SW480 (cell line): Measurements from ENCODE around the gene SCIN.
"Not testable (repeated sequence)": the region's sequence is repeated elsewhere in the genome, so short reads cannot be mapped to it uniquely, and the experiment has no call there.

Source experiments
- DNase-seq: peaks from one replicate; pipeline ENCODE4 v3.0.0-alpha.2; 2016; ENCODE audit warnings: low spot score

SCIN gene

DNA sequence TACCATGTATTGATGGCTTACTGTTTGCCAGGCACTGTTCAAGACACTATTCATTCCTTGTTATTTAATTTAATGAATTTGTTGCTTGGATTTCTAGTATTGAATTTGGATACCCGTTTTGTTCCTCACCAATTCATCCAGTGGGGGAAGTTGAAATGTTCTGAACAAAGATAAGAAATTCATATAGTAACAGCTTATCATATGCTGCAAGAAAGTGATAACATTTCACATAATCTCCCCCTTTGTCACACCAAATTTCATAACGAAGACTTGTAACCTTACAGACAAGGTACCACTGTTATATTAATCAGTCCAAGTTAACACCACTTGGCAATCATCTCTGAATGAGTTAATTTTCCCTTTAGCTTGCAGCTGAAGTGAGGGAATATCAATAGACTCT, 42.1 kb downstream of the SCIN start:
- no peak for DNase-seq

DNA sequence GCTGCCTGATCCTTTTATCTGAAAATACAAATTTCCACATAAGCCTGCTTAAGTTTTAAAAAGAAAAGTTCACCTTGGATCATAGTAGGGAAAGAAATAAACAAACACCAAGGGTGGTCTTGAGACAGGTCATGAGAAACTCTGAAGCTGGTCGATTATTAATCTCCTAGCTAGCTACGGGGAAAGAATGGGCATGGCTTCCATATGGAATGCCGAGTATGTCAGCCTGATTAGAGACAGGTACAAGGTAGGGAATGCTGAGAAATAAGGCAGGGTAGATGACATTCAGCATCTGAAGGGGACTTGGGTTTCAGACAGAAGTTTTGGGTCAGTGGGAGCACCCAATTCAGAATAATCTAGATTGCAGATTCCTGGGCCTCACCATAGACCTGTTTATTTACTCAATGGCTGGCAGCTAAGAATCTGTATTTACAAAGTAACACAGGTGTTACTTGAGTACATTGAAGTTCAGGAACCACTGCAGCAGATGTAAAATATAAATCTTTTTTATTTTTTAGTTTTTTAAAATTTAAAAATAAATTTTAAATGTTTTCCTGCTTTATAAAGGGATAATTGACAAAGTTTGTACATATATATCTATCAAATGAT, 49.0 kb downstream of the SCIN start:
- DNase-seq: no peak

DNA sequence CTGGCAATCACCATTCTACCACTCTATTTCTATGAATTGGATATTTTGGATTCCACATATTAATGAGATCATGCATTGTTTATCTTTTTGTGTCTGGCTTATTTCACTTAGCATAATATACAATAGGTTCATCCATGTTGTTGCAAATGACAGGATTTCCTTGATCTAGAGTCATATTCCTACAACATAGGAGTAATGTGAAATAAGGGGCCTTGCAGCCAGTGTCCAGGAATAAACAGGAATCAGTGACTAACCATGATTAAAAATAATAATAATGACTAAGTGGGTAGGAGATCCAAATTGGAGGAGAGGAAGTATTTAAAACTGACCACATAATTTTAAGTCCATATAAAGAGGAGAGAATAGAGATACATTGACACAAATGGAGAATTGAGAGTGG, 49.9 kb downstream of the SCIN start:
- no peak for DNase-seq

DNA sequence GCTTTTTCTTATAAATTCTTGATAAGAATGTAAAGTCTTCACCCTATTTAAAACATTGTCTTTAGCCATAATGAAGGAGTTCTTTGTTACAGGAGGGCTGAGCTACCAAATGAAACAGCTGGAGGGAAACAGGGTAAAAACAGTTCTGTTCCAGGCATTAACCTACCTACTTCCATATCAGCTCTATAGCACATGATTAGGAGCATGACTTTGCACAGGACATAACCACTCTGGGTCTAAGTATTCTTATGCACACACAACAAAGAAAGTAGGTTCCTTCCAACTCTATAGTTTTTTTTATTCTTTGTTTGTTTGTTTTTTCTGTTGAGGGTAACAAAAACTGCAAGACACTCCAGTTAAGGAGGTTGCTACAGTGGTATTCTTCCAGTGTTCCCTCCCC, 52.7 kb downstream of the SCIN start:
- DNase-seq: no peak

DNA sequence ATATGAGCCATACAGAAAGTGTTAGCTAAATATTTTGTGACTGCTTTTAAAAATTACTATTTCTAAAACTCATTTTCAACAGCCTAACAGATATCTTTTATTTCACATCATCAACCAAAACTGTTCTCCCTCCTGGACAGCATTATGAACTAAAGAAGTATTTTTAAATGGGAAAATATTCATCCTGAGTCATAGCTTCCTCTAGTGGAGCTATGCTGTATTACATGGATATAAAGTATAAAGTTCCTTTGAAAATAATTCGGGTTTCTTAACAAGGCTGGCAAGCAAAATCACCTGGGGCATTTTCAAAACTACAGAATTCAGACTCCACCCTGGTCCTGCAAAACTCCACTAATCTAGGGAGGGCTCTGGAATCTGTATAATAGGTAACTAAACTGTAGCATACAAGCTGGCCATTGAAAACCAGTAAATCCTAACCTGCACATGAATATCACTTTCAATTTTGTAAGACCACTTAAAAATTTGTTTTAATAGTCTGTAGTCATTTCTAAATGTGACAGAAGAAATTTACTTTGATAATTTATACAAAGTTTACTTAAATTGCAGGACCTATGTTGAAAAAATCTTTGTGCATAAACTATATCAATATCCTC, 53.5 kb downstream of the SCIN start:
- DNase-seq: peak; percentile 56

DNA sequence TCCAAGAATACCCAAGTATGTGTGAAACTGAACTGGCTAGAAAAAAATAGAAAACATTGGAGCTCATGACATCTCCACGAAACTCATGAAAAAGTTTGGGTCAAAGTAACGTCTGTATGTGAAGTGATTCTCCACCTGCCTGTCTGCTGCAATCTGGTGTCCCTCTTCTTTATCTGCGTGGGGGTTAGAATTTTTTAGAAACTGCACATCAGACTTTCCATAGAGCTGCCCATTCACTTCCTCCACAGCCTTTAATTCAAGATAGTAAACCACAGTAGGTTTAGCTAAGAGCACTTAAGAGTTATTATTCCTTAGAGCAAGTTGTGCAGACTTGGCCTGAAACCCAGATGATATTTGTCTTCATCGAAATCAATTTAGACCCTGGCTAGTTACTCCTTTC, 55.3 kb downstream of the SCIN start:
- no peak for DNase-seq

DNA sequence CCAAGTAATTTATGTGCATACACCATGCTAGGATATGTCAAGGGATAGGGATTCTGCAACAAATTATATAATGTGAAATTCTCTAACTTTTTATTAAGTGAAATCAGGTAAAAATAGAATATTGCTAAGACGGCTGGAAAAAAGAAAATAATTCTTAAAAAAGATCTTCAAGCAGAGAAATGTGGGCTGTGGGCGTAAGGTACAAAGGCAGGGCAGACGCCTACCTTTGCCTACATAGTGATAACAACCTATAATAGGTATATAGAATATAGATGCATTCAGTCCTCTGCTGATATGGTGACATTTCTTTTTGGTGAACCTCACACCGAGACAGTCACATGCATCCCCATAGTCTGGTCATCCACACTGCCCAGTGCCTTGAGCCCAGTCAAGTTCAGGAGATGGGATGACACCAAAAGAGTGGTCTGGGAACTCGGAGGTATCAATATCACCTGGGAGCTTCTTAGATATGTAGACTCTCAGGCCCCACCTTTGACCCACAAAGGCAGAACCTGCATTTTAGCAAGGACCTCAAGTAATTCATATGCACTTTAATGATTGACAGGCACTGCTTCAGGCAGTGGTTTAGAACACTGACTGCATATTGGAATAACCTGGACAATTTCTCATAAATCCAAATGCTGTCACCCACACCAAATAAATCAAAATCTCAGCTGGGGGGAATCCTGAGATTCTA, 59.4 kb downstream of the SCIN start:
- no peak for DNase-seq

DNA sequence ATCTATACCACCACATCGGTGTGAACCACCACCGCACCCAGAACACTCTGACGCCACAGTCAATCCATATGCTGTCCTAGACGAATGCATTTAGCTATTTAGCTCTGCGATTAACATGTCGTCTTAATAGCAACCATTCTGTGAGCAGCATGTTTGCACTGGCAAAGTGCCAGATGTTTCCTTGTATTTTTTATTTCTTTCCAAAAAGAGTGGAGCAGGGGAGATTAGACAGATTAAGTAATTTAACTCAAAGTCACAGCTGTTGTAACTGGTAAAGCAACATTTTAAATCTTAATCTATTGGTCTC, 59.9 kb downstream of the SCIN start:
- no peak for DNase-seq

DNA sequence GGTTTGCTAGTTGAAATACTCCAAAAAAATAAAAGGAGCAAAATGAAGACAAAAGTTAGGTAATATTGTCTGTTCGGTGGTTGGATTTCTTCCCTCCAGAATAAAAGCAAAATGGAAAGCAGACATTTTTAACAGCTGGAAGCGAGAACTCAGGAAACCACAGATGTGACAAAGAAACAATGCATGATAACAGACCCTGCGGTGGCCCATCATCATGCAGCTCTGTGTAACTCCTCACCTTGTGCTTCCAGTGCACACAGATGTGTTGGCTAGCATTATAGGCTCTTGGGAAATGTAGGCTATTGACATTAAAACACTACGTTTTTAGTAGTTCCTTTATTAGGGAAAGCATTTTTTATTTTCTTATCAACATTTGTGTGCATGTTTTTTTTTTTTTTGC, 63.1 kb downstream of the SCIN start:
- DNase-seq: no peak

DNA sequence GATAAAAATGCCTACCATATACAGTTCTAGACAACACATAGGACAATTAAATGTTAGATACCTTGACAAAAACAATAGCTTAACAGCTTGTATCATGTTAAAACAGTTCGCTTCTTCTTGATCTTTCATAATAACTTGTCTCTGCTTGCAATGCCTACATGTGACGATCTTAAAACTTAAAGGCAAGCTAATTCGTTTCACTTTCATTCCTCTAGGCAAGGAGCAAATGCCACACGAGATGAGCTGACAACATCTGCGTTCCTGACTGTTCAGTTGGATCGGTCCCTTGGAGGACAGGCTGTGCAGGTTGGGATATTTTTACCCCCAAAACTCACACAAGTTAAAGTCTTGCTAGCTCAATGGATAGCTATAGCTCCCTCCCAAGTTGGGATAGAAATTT, 65.3 kb downstream of the SCIN start:
- DNase-seq: no peak

DNA sequence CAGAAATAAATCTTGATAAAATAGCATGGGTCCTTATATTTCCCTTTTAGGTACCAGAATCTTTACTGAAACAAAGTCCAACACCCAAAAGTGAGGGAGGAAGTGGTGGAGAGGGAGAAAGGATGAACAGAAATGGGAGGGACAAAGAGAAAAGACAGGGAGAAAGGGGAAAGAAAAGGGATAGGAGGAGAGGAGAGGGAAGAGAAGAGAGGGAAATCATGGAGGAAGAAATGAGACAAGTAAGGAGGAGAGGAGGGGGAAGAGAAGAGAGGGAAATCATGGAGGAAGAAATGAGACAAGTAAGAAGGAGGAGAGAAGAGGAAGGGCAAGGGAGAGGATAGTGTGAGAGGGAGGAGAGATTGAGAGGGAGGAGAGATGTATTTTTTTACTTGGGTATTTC, 66.8 kb downstream of the SCIN start:
- DNase-seq: no peak

DNA sequence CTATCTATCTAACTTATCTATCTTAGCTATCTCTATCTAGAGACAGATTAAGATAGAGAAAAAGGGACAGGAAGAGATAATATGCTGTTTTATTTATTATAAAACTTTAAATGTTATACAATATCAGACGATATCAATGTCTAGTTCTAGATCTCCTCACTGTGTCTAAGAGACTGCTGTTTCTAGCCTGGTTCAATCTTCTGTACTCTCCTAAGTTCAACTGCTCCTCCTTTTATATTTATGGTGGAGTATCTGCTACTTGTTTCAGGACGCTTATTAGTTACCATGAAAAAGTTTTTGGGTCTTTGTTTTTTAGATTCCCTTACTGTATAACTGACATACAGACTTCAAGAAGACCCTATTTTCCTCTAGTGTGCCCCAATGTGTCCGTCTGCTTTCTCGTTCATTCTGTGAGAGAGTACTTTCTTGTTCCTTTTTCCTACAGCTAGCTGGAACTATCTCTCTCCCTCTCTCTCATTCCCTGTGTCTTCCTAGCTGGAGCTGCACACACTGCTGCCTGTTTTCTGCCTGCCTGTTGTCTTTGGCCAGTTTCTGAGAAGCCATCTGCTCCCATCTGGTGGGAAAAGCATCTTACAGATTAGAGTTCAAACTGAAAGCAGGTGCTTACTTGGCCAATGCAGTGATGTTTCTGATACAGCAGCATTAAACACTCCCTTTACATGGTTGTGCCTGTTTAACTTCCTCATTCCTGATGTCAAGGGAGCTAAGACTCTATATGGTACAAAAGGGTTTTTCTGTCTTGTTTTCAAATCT, 67.5 kb downstream of the SCIN start:
- peak; percentile 21 for DNase-seq

DNA sequence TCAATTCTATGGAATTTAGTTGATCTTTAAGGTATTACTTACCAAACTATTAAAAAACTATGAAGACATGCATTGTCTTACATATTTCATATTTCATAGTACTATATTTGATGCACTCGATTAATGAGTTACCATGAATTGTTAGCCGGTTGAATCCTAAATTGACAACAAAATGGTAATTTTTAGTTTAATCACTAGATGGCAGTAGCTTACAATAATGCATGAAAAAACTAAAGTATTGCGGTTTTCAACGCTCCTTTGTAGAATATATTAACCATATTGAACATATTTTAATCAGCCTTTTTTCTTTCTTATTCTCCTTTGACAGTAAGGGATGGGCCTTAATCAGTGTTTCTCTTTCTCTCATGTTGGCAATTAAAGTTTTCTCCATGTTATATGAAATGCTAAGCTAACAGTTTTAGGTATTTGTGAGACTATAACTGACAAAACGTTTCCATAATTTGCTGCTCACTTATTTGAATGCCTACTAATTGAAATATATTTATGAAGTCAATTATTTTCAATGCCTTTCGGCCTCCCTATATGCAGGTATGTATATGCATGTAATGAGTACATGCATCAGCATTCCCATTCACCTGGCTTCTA, 68.4 kb downstream of the SCIN start:
- peak; percentile 80 for DNase-seq

DNA sequence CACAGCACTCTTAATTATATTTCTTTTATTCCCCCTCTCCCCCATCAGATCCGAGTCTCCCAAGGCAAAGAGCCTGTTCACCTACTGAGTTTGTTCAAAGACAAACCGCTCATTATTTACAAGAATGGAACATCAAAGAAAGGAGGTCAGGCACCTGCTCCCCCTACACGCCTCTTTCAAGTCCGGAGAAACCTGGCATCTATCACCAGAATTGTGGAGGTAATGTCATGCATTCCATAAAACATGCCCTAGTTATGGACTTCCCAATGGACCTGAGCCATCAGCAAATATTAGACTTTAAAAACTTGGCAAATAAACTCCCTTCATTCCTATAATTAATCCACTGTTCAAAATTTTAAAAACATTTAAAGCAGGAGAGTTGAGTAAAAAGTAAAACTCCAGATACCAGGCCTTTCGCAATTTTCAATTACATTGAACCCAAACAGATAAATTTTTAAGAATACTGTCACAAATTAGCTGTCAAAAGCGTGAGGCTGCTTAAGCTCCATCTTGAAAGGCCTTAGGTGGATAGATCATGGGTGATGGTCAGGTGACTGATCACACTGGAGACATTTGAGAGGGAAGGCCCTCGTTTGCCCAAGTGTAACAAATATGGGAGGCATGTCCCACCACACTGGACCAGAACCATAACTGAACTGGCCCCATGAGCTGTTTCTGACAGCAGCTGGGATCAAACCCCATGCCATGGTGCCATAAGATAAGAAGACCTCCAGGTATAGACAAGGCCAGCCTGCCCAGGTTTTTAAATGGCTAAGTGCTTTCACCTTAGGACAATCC, 70.0 kb downstream of the SCIN start:
- DNase-seq: peak; percentile 90

DNA sequence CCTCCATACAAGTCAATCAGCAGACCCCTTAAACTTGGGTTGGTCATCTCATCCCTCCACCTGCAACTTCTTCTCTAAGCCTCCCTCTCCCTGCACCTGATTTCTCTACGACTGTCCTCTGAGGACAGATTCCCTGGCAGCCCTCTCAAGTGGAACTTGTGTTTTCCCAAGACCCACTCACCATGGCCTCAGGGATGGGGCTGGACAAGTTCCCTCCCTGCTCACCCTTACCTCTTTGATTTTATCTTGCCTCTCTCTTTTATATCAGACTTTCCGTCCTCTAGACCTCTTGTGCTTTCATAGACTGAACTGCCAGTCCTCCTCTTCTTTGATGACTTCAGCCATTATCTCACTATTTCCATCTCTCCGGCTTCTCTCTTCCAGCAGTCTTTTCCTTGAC, 70.7 kb downstream of the SCIN start:
- DNase-seq: no peak

DNA sequence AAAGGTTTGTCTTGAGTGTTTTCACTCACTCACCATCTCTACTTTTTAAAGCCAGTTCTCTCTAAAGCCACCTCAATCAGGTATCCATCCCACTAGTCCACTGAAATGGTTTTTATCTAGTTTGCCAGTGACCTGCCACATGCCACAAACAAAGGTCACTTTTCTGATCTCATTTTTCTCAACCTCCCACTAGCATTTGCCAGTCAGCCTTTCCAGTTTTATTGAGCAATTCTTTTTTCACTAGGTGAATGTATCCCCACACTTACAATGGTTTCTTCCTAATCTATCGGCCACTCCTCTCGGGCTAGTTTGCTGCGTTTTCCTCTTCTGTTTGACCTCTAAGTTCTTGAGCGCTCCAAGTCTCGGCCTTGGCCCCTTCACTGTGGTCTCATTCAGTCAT, 72.0 kb downstream of the SCIN start:
- DNase-seq: no peak

DNA sequence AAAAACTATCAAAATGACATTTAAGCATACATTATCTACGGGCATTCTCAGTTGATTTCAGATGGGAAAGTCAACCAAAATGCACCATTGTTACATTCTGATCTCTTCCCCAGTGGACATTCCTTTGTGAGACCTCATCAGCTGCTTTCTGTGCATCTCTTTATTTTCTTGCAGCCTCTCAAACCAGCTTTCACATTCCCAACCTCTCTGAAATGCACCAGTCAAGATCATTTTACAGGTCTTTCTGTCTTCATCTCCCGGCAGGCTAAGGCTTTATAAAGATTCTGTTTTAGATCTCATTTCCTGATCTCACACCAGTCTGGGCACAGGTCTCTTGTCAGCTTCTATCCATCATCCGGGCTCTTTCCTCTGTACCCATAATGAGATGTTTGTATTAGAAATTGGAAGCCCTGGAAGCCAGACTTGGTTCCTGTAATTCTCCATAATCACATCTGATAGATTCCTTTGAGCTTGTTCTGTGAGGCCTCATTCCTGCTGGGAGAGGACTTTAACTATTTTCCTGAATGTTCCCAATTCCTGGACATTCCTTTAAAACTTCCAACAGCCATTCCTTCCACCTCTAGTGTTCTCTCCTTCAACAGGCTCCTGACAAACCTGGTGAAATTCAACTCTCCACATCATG, 72.6 kb downstream of the SCIN start:
- DNase-seq: no peak

DNA sequence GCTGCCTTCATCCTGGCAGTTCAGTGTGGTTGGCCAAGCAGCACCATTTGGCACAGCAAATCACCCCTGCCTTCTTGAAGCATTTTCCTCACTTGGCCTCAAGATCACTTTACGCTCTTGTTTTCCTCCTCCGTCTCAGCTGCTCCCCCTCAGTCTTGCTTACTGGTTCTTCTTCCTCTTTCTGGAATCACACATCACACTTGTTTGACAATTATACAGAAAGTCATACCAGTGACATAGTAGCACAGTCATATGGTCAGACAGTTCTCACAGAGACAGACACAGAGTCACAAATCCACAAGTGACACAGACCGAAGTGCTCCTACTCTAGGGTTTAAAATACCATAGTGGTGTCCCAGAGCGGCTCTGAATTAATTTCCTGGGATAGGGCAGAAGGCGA, 73.1 kb downstream of the SCIN start:
- no peak for DNase-seq

DNA sequence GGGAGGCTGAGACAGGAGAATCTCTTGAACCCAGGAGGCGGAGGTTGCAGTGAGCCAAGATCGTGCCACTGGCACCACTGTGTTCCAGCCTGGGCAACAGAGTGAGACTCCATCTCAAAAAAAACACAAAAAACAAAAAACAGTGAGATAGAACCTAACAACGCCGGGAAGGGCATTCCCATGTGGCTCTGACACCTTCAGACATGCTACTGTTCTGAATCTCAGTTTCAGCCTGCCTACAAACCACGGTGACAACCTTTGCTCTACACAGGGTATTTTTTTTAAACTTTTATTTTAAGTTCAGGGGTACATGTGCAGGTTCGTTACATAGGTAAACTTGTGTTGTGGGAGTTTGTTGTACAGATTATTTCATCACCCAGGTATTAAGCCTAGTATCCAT, 74.7 kb downstream of the SCIN start:
- DNase-seq: not testable (repeated sequence)

DNA sequence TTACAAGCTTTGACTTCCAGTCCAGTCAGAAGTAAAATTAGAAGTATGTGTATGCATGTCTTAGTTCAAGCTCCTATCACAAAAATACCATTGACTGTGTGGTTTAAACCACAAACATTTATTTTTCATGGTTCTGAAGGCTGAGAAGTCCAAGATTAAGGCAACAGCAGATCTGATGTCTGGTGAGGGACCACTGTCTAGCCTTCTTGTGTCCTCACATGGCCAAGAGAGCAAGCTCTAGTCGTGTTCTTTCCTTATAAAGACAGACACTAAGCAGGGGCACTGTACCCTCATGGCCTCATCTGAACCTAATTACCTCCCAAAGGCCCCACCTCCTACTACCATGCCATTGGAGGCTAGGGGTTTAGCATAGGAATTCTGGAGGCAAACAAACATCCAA, 75.6 kb downstream of the SCIN start:
- no peak for DNase-seq
